Gastroesophageal sphincter (tissue), 4 donors: ENCODE measurements around the gene SMAD1. TPM values are rescaled to one million over a fixed set of nuclear protein-coding genes. Genes with fewer than 3 reads are reported as not detected.

Source experiments
- ATAC-seq: fragments of 150-250 bp; one replicate; pipeline ENCODE4 v1.9.1; 2016; ENCODE audit warnings: mild to moderate bottlenecking, moderate library complexity
- H3K27ac ChIP-seq, 4 donors: fragments of 200-600 bp; sonication (generic) in 3 of 4; 1 replicate in 3 of 4; 2 replicates in 1 of 4; pipeline ENCODE4 v1.5.1; 2016 to 2019
- H3K27me3 ChIP-seq: fragments of 200-600 bp; sonication (generic); one replicate; pipeline ENCODE4 v1.5.1; 2019
- H3K36me3 ChIP-seq, 2 donors: fragments of 200-600 bp; sonication (generic); one replicate each; pipeline ENCODE4 v1.5.1; 2019; ENCODE audit warnings: control low read depth in 1 of 2
- H3K4me1 ChIP-seq, 3 donors: fragments of 200-600 bp; sonication (generic); 1 replicate in 2 of 3; 2 replicates in 1 of 3; pipeline ENCODE4 v1.5.1; 2016 to 2019; ENCODE audit warnings: control low read depth in 2 of 3
- H3K4me3 ChIP-seq, 2 donors: fragments of 200-600 bp; sonication (generic); one replicate each; pipeline ENCODE4 v1.5.1; 2019; ENCODE audit warnings: mild to moderate bottlenecking in 1 of 2, moderate library complexity in 1 of 2
- H3K9me3 ChIP-seq, 3 donors: fragments of 200-600 bp; sonication (generic); one replicate each; pipeline ENCODE4 v1.5.1; 2017 to 2019; ENCODE audit warnings: control low read depth in 2 of 3
- EP300 ChIP-seq: sonication (generic); formaldehyde crosslinking; IDR thresholded peaks from one replicate; pipeline ENCODE4 v1.6.1; 2017; ENCODE audit warnings: antibody characterized with exemption, mild to moderate bottlenecking
- POLR2A ChIP-seq, 2 donors: fragments of 450-650 bp; IDR thresholded peaks; one replicate each; pipeline ENCODE4 v1.6.1; 2017; ENCODE audit warnings: antibody characterized with exemption in 2 of 2, mild to moderate bottlenecking in 2 of 2, moderate library complexity in 1 of 2
- POLR2AphosphoS5 ChIP-seq: sonication (generic); formaldehyde crosslinking; IDR thresholded peaks from one replicate; pipeline ENCODE4 v1.6.1; 2017; ENCODE audit warnings: antibody characterized with exemption
- WGBS, 2 donors: methylation state at CpG; one replicate each; pipeline ENCODE4 v1.1.5; 2018; ENCODE audit warnings: low coverage in 1 of 2; 5-methylcytosine and 5-hydroxymethylcytosine counted together
- total RNA-seq, 4 donors: library from RNA; depleted of rRNA; stranded (reverse); fragments of >200 nt; gene quantifications; one replicate each; pipeline ENCODE4 v1.1.0, GENCODE V29; 2016
- TF ChIP-seq, protein P1 (sequence below), 4 experiments: fragments of 200-600 bp in 2 of 4; fragments of 450-650 bp in 2 of 4; sonication (generic) in 1 of 4; IDR thresholded peaks; one replicate each; pipeline ENCODE4 v1.5.1; 2017 to 2019; ENCODE audit warnings: antibody characterized with exemption in 4 of 4, mild to moderate bottlenecking in 2 of 4, moderate library complexity in 2 of 4

Gene SMAD1
- total RNA-seq, 4 donors from 2014 or later: 26.3 to 37.8 (median 29.2) TPM

DNA sequence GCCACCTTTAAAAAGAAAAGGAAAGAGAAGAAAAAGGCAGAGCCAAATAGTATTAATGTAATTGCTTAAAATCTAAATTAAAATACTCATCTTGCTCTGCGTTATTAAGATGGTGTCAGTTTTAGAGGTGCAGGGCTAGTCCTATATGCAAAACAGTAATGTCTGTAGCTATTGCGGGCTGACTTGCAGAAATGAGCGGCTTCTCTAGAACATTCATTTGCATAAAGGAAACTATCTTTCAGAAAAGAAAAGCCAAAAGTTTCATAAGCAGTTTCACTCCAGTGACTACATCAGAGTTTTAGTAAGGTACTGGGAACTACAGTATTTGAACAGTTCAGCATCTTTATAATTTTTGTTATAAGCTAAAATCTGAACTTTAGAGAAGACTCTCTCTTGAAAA is 6.0 kb downstream of the SMAD1 start:
- no peak for ATAC-seq
- H3K4me3 ChIP-seq: no peak overlapping the region
- no peaks in the 10 kb centered on the region for H3K27me3 ChIP-seq
- no peak overlapping the region for H3K27ac ChIP-seq
- TF ChIP-seq POLR2AphosphoS5 (no peak), EP300 (no peak), POLR2A (IDR thresholded peaks at IDR 0.05) (no peak)
- TF ChIP-seq, protein P1, sequence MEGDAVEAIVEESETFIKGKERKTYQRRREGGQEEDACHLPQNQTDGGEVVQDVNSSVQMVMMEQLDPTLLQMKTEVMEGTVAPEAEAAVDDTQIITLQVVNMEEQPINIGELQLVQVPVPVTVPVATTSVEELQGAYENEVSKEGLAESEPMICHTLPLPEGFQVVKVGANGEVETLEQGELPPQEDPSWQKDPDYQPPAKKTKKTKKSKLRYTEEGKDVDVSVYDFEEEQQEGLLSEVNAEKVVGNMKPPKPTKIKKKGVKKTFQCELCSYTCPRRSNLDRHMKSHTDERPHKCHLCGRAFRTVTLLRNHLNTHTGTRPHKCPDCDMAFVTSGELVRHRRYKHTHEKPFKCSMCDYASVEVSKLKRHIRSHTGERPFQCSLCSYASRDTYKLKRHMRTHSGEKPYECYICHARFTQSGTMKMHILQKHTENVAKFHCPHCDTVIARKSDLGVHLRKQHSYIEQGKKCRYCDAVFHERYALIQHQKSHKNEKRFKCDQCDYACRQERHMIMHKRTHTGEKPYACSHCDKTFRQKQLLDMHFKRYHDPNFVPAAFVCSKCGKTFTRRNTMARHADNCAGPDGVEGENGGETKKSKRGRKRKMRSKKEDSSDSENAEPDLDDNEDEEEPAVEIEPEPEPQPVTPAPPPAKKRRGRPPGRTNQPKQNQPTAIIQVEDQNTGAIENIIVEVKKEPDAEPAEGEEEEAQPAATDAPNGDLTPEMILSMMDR (IDR thresholded peaks at IDR 0.05): no peak
- no peaks in the 10 kb centered on the region for H3K36me3 ChIP-seq
- no peaks in the 10 kb centered on the region for H3K9me3 ChIP-seq
- 71 to 73% methylated on average over 3 of the region's 3 CpGs for WGBS, 2 donors
- H3K4me1 ChIP-seq: peaks cover 2 to 88% (median 10%) of the 10 kb centered on the region in 3 donors

DNA sequence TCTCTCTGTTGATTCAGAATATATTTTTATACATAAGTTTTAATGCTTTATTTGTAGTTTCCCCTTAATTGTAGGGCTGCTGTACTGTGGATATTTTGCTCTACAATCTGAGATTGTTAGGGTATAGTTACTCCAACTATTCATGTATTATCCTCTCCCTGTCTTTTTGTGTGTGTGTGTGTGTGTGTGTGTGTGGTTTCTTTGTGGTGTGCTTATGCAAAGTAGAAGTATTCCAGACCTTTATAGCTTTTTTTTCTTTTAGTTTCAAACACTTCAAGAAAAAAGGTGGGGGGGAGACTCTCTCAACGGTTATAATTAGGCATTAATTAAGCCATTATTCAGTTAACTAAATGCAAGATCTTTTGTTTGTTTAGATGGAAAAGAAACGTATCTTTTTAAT is 6.7 kb downstream of the SMAD1 start:
- Histone ChIP-seq H3K4me1 (peaks cover 4 to 91% (median 13%) of the 10 kb centered on the region in 3 donors), H3K27ac (no peak overlapping the region)
- ATAC-seq: no peak

DNA sequence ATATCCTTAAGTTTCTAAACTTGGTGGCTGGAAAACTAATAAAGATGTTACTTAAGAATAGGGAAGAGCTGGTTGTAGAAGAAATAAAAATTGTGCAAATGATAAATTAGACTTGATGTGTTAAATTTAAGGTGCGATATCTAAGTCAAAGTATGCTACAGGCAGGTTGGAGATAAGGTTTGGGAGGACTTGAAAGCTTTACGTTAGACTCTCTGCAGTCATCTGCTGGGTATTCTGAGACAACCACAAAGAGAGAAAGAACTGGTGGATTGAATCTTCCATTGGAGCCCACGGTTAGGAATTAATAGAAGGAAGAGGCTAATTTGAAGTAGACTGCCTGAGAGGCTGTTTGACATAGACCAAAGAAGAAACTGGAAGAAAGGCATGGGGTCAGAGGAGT is 7.9 kb downstream of the SMAD1 start:
- Histone ChIP-seq H3K4me3 (no peak overlapping the region), H3K4me1 (peaks cover 4 to 91% (median 6%) of the 10 kb centered on the region in 3 donors), H3K27me3 (no peaks in the 10 kb centered on the region), H3K36me3 (no peaks in the 10 kb centered on the region), H3K27ac (no peak overlapping the region), H3K9me3 (no peaks in the 10 kb centered on the region)
- 89 to 100% methylated on average over 3 of the region's 3 CpGs for WGBS, 2 donors
- no peak for ATAC-seq
- no peak for TF ChIP-seq POLR2A (IDR thresholded peaks at IDR 0.05)
- TF ChIP-seq, protein P1 (IDR thresholded peaks at IDR 0.05): no peak
- no peak for TF ChIP-seq EP300
- TF ChIP-seq POLR2AphosphoS5: no peak

More for the DNA sequence above, 6.7 kb downstream of the SMAD1 start:
- H3K4me3 ChIP-seq: no peak overlapping the region
- H3K36me3 ChIP-seq: no peaks in the 10 kb centered on the region
- no peaks in the 10 kb centered on the region for H3K9me3 ChIP-seq
- no peaks in the 10 kb centered on the region for H3K27me3 ChIP-seq
- TF ChIP-seq EP300 (no peak), POLR2AphosphoS5 (no peak), POLR2A (IDR thresholded peaks at IDR 0.05) (no peak)
- TF ChIP-seq, protein P1 (IDR thresholded peaks at IDR 0.05): no peak
- 71 to 75% methylated on average over 2 of the region's 2 CpGs for WGBS, 2 donors

DNA sequence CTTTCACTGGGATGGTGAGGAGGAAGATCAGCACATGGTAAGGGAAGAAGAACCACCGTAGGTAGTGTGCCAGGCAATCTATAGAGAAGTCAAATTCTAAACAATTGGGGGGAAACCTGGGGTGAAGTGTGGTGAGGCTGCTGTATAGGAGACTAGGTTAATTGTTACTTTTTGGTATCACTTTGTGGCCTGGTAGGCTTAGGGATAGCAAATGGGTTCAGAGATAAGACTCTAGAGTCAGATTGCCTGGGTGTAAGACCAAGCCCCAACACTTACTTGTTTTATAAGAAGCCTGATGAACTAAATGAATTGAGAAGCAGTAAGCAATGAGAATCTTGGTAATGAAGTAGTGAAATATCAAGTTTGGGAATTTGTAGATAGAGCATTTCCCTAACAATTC is 8.7 kb downstream of the SMAD1 start:
- Histone ChIP-seq H3K4me3 (no peak overlapping the region), H3K4me1 (peaks cover 4 to 89% (median 6%) of the 10 kb centered on the region in 3 donors), H3K9me3 (no peaks in the 10 kb centered on the region), H3K36me3 (no peaks in the 10 kb centered on the region), H3K27ac (no peak overlapping the region), H3K27me3 (no peaks in the 10 kb centered on the region)
- WGBS, 2 donors: 60 to 78% methylated on average over 1 of the region's 1 CpG
- no peak for TF ChIP-seq EP300
- TF ChIP-seq, protein P1 (IDR thresholded peaks at IDR 0.05): no peak
- no peak for TF ChIP-seq POLR2AphosphoS5
- no peak for TF ChIP-seq POLR2A (IDR thresholded peaks at IDR 0.05)
- no peak for ATAC-seq

DNA sequence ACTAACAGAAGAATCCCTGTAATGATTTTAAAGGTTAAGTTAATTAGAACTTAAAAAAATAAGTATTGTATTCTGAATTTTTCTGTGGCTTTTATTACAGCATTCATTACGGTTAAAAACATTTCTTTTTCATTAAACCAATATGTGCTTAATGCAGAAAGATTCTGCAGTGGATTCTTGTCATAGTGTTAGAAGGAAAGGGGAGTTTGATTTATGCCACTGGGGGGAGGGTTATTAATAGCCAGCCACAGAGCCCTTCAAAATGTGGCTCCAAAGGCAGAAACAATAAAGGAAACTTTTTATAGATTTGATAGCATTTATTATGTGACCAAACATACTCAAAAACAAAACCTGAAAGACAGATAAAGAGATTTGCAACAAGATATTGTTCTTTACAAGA is 9.1 kb downstream of the SMAD1 start:
- no peak for ATAC-seq
- no peaks in the 10 kb centered on the region for H3K9me3 ChIP-seq
- no peaks in the 10 kb centered on the region for H3K36me3 ChIP-seq
- TF ChIP-seq POLR2A (IDR thresholded peaks at IDR 0.05) (no peak), EP300 (no peak), POLR2AphosphoS5 (no peak)
- TF ChIP-seq, protein P1 (IDR thresholded peaks at IDR 0.05): no peak
- H3K27ac ChIP-seq: no peak overlapping the region
- peaks cover 4 to 85% (median 6%) of the 10 kb centered on the region in 3 donors for H3K4me1 ChIP-seq
- H3K27me3 ChIP-seq: no peaks in the 10 kb centered on the region
- H3K4me3 ChIP-seq: no peak overlapping the region
- 75 to 82% methylated on average over 1 of the region's 1 CpG for WGBS, 2 donors
